Breast epithelium (tissue), 3 donors: Measurements from ENCODE around the gene TSHZ1.

ENCODE experiments used
- POLR2A ChIP-seq: fragments of 450-650 bp; IDR thresholded peaks from one replicate; pipeline ENCODE4 v1.6.1; 2016; ENCODE audit warnings: antibody characterized with exemption, mild to moderate bottlenecking, moderate library complexity
- TF ChIP-seq, protein P1 (sequence below), 3 donors: fragments of 450-650 bp; IDR thresholded peaks; one replicate each; pipeline ENCODE4 v1.5.1; 2016 to 2017; ENCODE audit warnings: antibody characterized with exemption in 3 of 3, mild to moderate bottlenecking in 3 of 3, moderate library complexity in 3 of 3

DNA sequence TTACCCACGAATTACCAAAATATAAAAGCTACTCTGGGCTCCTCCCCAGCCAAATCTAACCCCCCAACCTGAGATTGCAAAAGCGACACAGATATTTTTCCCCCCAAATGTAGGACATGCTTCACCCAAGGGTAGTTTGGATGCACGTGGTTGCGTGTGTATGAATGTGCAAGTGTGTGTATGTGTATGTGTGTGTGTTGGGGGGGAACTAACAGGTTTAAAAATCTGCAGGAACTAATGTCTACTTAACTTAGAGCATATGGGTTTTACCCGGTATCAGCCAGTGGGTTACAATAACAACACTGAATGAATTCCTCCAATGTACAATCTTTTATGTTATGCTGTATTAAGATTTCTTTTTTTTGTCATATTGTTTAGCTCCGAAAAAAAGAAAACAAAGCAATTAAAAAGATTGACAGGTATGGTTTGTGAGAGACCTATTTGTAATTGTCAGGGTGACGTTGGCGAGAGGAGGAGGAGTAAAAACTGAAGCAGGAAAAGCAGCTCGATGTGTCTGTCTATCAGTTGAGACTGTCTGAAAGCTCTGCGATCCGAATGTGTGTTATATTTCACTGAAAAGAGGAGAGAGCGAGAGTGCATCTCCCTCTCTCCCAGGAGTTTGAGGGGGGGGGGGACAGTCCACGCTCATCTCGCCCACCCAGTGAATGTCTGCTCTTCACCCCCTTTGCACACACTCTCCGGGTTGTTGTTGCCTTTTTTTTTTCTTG lies at the start of gene TSHZ1:
- TF ChIP-seq, protein P1, sequence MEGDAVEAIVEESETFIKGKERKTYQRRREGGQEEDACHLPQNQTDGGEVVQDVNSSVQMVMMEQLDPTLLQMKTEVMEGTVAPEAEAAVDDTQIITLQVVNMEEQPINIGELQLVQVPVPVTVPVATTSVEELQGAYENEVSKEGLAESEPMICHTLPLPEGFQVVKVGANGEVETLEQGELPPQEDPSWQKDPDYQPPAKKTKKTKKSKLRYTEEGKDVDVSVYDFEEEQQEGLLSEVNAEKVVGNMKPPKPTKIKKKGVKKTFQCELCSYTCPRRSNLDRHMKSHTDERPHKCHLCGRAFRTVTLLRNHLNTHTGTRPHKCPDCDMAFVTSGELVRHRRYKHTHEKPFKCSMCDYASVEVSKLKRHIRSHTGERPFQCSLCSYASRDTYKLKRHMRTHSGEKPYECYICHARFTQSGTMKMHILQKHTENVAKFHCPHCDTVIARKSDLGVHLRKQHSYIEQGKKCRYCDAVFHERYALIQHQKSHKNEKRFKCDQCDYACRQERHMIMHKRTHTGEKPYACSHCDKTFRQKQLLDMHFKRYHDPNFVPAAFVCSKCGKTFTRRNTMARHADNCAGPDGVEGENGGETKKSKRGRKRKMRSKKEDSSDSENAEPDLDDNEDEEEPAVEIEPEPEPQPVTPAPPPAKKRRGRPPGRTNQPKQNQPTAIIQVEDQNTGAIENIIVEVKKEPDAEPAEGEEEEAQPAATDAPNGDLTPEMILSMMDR (IDR thresholded peaks at IDR 0.05), result no peak
- peak; percentile 59 for TF ChIP-seq POLR2A
